GM19023 (cell line): ENCODE data around the gene CHD6.

Experiments used
- ATAC-seq: cut with Tn5 transposase; IDR thresholded peaks from one replicate; pipeline ENCODE4 v1.9.1; 2021; ENCODE audit warnings: mild to moderate bottlenecking, moderate library complexity; ENCODE audit not compliant: unreplicated experiment

The CHD6 gene

DNA sequence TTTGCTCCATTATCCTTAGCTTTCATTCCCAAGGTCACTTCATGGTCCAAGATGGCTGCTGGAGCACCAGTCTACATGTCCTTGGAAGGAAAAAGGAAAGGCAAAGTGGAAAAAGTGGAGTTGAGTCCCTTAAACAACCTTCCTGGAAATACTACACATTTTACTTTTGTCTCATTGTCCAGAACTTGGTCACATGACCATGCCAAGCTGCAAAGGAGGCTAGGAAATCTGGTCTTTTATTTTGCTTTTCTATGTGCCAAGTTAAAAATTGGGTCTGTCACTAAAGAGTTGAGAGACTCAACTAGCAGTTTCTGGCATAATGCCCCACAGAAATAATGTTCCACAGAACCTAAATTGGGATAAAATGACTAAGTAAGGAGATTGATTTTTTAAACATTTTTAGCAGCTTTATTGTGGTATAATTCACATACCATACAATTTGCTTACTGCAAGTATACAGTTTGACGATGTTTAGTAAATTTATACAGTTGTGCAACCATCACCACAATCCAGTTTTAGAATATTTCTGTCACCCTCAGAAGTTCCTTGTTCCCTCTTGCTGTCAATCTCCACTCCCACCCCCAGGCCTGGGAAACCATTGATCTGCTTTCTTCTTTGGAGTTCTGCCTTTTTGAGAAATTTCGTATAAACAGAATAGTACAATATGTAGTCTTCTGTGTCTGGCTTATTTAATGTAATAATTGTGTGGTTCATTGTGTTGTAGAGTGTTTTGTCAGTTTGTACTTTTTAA is 5.6 kb upstream of the CHD6 start:
- ATAC-seq: no peak

DNA sequence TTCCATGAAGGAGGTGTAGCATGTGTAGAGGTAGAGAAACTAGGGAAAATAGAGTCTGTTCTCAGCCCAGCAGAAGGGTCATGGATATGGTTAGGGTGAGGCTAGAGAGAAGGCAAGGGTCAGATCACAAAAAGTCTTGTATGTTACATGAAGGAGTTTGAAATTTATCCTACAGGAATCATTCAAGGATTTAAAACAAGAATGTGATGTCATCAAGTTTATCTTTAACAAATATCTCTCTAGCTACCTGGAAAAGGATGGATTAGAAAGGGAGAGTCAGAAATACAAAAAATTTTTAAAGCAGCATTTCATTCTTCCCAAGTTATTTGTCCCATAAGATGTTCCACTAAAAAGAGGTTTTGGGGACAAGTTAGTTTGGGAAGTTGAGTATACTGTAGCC is 4.4 kb upstream of the CHD6 start:
- ATAC-seq: no peak

DNA sequence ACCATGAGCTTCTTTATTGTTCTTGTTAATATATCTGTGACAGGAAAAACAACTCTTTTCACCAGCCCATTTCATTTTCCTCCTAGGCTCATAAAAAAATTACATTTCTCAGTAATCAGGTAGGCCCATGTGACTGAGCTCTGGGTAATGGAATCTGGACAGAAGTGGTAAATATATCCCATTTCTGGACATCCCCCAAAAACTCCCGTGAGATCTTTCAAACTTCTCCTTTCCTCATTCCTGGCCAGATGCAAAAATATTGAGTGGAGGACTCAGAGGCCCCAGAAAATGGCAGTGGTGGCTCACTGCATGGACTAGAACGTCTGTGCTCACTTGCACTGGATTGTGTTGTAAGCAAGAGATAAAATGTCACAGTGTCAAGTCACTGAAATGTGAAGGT is 3.8 kb upstream of the CHD6 start:
- no peak for ATAC-seq

DNA sequence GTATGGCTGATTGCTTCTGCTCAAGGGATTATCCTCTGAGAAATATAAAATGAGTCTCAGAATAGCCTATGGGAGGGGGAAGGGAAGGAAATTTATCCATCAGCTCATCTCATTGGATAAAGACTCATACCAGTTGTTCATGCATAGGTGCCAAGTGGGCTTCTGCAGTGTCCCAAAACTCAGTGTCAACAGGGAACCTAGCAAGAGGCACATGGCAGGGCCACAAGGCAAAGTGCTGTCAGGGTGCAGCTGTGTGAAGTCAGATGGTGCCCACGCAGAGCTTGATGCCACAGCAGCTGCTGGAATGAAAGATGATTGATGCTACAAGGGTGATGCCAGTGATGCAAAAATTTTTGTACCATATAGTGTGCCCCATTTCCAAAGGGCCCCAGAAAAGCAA is 3.2 kb upstream of the CHD6 start:
- ATAC-seq: no peak

DNA sequence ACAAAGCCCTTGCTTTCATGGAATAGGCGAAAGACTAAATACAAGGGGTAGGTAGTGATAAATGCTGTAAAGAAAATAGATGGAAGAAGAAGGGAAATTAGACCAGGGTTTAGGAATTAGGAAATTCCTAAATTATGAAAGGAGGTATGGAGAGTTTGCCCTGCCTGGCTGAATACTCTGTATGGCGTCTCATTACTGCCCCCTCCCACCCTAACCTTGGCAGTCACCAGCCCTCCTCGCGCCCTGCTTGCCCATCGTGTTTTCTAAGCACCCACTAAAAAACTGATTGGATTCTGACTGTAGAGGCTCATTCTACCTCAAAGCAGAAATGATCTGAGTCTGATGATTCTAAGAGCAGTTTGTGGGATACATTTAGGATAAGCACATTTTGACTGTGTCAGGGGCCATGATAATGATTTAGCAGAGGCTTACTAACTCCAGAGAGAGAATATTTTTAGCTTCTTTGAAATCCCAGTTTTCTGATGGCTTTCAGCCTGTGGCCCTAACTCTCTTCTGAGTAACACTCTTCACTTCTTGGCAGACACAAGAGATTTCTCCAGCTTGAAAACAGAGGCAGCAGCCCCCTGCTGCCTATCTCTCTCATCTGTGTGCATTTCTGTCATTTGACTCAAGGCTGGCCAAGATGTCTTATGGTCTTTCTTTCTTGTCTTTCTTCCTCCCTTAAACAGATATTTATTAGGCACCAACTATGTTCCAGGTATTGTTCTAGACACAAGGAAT is 1.4 kb upstream of the CHD6 start:
- no peak for ATAC-seq

DNA sequence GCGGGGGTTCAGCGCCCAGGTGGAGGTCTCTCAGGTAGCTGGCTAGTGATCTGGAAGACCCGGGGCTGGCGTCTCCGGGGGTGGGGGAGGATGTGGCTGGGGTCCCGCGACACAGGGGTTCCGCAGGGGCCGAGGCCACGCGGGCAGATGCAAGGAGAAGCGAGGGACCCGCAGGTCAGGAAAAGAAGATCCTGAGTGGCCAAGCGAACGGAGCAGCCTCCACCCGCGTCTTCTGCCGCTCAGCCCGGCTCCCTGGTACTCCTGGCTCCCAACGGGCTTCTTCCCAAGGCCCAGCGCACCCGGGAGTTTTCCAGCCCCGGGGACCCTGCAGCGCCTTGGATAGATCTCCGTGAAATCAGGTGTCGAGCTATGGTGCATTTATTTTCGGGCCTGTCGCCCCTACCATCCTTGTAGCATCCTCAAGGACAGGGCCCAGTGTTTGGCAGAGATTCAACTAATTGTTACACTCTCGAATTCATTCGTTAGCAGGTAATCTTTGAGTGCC is 682 bp upstream of the CHD6 start:
- ATAC-seq: peak; percentile 1

DNA sequence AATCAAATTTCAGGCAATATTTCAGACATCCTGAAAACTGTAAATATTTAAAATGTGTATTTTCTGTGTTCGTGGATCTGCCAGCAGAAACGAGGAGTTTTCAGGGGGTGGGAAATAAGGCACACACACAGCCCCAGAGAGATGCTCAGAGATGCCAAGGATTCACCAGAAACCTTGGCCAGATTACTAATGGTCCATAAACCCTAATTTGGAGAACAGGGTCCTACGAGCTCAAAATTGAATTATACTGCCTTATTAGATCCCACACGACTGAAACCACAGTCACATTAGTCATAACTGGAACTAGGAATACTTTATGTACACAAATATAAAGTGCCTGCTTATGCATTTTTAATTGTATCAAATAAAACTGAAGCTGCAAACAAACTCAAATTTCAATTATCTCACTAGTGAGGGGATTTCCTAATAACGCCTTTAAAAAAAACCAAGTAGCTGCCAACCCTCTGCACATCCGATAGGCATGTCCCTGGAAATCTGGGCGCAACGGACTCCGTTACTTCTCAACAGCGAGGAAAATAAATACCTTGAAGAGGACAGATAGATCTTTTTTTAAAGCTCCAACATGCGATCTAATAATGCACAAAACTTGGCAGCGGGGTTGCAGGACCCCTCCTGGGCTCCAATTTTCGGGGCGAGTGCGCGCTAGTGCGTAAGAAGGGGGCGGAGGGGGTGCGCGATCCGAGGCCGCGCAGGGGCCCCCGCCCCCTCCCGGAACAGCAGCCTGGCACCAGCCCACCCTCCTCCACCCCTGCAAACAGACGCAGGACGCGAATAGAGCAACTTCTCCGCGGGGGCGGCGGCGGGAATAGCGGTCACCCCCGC is 897 bp downstream of the CHD6 start:
- ATAC-seq: peak; percentile 22

DNA sequence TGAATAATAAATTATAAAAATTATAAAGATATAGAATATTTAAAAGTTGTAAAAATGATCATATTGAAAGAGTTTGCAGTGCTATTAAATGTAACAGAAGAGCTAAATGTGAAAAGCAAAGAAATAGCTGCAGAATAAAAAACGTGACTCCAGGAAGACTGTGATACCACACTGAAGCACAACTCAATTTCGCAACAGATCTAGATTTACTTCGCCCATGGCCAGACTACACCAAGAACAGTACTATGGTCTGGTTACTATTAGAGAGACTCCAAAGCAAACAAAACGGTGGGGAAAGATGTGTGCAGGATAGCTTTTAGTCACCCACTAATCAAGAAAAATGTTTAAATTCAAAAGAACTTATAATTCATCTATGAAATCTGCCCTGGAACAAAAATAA is 1.9 kb downstream of the CHD6 start:
- no peak for ATAC-seq

DNA sequence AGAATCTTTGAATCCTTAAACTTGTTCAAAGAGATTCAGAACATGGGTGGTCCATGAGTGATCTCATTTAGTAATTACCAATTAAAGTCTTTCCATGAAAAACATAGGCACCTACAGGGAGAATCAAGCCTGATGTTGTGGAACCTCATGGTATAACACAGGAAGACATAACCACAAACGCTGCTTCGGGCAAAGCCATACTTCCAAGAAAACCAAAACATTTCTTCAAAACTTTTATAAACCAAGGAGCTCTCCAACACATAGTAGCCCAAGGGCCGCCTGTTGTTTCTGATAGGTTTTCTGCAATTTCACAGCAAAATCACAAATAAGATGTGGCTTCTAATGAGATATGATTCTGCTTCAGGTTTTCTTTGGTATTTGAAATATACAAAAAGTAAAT is 2.5 kb downstream of the CHD6 start:
- ATAC-seq: no peak

DNA sequence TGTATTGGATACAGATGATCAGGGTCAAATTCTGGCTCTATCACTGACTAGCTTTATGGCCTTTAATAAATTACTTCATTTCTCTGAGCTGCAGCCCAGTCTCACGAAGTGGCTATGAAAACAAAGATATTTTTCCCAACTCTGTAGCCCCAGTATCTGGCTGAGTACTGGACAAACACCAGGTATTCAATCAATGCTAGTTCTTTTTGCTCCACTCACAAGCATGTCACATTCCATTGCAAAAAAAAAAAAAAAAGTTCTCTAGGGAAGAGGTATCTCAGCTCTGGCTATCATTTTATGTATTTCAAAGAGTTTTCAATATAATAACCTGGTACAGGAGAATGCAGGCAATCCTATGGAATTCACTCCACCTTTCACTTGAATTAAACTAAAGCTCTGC is 3.1 kb downstream of the CHD6 start:
- no peak for ATAC-seq

DNA sequence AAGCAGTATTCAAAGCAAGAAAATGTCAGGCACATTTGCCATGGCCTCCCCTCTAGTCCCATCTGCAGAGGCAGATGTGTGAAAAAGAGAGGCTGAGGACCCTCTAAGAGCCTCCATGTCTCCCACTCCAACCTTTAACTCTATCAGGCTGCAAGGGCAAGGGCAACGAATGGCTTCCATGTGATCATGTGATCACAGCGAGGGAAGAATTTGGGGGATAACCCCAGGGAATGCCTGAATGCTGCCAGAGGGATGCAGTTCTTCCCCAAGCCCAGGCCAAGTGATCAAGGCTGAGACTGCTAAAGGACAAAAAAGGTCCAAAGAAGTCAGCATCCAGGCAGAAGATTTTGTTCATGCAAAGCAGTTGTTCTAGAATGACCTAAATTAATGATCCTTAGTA is 4.9 kb downstream of the CHD6 start:
- no peak for ATAC-seq

DNA sequence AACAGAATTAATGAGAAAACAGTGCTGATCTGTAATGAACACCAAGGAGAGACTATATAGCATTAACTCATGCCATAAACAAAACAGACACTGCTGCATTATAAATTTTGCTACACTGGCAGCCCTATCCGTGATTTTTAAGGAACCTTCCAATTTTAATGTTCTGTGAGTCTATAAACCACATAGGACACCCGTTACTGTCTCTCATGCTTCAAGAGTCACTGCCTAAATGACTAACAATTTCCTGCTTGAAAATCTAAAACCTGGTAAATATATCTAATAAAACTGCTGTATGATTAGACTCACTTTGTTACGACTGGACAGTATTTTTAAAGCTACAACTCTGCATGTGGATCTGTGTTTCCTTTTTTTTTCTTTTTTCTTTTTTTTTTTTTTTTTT is 8.7 kb downstream of the CHD6 start:
- ATAC-seq: no peak

DNA sequence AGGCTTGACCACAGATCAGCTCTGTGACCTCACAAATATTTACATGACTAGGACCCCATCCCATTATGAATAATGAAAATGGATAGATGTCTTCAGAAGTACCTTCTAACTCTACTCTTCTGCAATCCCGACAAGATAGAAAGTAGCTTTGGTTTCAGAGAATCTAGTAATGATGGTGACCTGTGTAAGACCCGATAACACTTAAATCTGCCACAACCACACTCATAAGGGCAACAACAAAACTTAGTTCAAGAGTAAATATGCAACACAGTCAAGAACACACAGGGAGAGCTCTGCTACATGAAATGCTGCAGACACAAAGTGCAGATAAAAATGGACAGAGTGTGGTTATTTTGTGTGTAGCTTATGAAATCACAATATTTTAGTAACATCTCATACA is 9.6 kb downstream of the CHD6 start:
- ATAC-seq: no peak

DNA sequence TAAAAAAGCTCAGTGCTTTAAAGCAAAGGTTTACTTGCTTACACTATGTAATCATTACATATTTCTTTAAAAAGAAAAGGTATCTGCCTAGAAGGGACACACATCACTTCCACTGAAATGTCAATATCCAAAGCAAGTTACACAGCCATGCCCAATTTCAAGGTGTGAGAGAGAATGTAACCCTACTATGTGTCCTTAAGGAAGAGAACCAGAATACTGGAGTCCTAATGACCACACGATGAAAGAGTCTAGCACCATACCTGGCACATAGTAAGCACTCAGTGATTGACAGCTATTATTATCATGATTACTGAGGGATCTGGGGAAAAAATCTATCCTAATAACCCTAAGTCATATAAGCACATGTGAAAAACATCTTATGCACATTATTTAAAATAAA is 10.4 kb downstream of the CHD6 start:
- ATAC-seq: no peak

DNA sequence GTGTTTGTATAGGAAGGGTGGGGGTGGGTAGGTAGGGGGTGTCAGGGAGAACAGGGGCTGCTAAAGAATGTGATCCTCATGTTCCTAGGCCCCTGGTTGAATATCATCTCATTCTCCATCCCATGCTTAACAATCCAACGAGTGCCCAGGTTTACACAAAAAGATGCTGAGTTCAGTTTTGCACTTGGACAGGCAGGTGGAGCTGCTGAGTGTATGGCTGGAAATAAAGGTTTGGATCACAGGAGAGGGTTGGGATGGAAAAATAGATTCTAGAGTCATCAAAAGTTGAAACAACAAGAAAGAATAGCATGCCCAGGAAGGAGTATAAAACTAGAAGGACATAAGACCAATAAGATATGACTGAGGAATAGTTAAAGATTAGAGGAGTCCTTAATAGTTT is 14.2 kb downstream of the CHD6 start:
- no peak for ATAC-seq

DNA sequence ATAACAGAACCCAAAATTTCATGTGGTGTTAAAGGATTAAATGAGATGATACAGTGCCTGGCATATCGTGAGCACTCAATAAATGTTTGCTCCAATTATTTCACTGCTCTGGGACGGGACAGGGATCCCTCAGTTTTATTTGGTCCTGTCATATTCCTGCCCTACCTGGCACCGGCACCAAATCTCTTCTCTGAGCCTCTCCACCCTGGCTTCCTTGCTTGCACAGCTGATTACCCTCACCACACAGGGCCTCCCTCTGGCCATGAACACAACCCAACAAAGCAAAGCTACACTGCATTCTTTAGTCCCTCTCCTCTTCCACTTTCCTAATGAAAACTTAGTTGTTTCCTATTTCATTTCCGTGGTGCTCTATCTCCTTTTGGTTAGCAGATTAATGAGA is 16.4 kb downstream of the CHD6 start:
- ATAC-seq: no peak

DNA sequence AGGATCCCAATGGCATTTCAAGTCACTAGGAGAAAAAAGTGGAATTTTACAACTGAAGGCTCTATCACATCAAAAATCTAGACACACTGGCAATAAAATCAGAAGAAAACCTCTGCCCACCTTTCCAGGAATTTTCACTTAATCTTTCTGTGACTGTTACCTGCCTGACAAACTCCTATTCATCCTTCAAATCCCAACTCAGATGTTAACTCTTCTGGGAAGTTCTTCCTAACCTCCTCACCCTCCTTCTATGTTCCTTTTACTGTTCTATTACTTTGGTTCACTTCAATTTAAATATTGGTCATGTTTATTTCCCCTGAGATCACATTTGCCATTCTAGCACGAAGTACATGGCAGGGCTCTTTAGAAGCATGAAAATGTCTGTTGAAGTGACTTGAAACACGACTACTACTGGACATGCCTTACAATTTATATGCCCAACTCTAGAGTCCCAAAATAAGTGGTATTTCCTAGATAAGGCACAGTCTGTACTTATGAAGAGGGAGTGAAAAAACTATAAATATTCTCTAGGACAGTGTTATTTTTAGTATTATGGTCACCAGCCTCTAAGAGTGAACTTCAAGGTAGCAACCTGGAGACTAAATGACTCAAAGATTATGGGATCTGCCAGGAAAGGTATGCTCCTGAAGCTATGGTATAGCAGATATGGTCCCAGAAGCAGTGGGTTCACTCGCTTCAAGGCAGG is 17.1 kb downstream of the CHD6 start:
- ATAC-seq: no peak

DNA sequence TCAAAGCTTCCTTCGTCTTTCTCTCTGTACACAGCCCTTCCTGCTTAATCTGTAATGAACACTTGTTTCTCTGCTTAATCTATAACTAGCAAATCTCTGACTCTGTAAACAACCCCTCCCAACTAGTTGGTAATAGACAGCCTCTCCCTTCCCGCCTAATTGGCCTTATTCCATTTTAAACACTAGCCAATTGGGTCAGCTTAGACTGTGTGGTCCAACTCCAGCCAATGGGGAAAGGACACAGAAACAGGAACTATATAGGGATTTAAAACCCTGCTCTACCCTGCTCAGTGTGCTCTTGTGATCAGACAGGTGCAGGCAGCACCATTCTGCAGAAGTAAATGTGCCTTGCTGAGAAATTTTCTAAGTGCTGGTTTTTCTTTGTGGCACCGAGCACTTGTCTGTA is 18.5 kb downstream of the CHD6 start:
- no peak for ATAC-seq

DNA sequence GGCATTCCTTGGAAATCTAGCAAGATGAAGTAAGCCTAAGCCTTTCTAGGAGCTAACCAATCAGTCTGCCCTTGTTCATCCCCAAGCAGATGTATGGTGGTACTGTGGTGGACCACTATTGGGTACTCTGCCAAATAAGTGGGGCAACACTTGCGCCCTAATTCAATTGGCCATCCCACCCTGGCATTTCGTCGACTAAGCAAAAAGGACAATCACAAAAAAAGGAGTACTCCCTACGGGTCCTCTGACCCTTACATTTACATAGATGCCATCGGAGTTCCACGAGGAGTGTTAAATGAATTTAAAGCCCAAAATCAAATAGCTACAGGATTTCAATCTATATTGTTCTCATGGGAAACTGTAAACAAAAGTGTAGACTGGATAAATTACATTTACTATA is 19.5 kb downstream of the CHD6 start:
- ATAC-seq: no peak

DNA sequence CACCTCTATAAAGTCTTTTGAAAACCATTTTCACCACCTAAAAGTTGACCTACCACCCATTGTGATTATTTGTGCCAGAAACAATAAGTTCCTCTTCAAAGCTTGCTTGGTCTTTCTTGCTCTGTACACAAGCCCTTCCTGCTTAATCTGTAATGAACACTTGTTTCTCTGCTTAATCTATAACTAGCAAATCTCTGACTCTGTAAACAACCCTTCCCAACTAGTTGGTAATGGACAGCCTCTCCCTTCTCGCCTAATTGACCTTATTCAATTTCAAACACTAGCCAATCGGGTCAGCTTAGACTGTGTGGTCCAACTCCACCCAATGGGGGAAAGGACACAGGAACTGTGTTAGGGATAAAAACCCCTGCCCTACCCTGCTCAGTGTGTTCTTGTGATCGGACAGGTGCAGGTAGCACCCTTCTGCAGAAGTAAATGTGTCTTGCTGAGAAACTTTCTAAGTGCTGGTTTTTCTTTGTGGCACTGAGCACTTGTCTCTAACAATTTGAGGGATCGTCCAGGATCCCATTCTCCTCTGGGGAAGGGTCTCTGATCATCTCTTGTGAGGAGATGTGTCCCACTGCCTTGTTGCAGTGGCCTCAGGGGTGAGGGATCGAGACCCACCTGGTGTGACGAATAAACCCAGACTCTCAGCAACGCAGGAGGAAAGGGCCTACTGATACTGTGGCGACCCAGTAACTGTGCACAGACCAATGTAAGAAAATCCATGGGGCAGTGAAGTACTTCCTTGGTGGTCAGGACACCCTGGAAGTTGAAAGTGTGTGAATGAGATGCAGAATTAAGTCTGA is 23.5 kb downstream of the CHD6 start:
- ATAC-seq: no peak
